Bone marrow (tissue), 2 donors: Measurements from ENCODE around the gene ARG2.

Experiments
- DNase-seq, 2 donors: peaks; one replicate each; lab custom pipeline; 2025; lab: John Stamatoyannopoulos, UW

The ARG2 gene

GRCh38 chr14:67619446-67620216 lies at the start of gene ARG2:
TSS of gene ARG2 (plus strand) at chr14:67619920. CDS start at chr14:67619978, 58 bp downstream.
- DNase-seq: peak; percentile 29 to 78

GRCh38 chr14:67570453-67570852 lies 49.3 kb upstream of the ARG2 start:
- DNase-seq: no peak

GRCh38 chr14:67571275-67571990 lies 48.3 kb upstream of the ARG2 start:
- DNase-seq: peak in 1 of 2 donors; percentile 59

- no peak for DNase-seq
Observed at GRCh38 chr14:67571991-67572323, 47.8 kb upstream of the ARG2 start.

GRCh38 chr14:67572608-67573007 lies 47.1 kb upstream of the ARG2 start:
- no peak for DNase-seq

GRCh38 chr14:67573228-67574010 lies 46.3 kb upstream of the ARG2 start:
- DNase-seq: no peak

GRCh38 chr14:67574156-67574555 lies 45.6 kb upstream of the ARG2 start:
- DNase-seq: no peak

- DNase-seq: no peak
Observed at GRCh38 chr14:67574806-67575205, 44.9 kb upstream of the ARG2 start.

- DNase-seq: no peak
Observed at GRCh38 chr14:67575684-67576083, 44.0 kb upstream of the ARG2 start.

GRCh38 chr14:67576216-67576955 lies 43.3 kb upstream of the ARG2 start:
- no peak for DNase-seq

- DNase-seq: no peak
Observed at GRCh38 chr14:67577181-67577808, 42.4 kb upstream of the ARG2 start.

- no peak for DNase-seq
Observed at GRCh38 chr14:67577909-67578749, 41.6 kb upstream of the ARG2 start.

GRCh38 chr14:67579040-67579439 lies 40.7 kb upstream of the ARG2 start:
- DNase-seq: no peak

GRCh38 chr14:67579636-67580035 lies 40.1 kb upstream of the ARG2 start:
- no peak for DNase-seq

GRCh38 chr14:67580336-67581171 lies 39.2 kb upstream of the ARG2 start:
- DNase-seq: no peak

GRCh38 chr14:67581643-67582042 lies 38.1 kb upstream of the ARG2 start:
- DNase-seq: no peak

GRCh38 chr14:67582061-67582460 lies 37.7 kb upstream of the ARG2 start:
- no peak for DNase-seq

- peak in 1 of 2 donors; percentile 53 for DNase-seq
Observed at GRCh38 chr14:67583711-67584644, 35.7 kb upstream of the ARG2 start.

- no peak for DNase-seq
Observed at GRCh38 chr14:67584978-67585377, 34.7 kb upstream of the ARG2 start.
